Measurements from ENCODE around the gene ATAD3A.

ATAD3A gene

DNA sequence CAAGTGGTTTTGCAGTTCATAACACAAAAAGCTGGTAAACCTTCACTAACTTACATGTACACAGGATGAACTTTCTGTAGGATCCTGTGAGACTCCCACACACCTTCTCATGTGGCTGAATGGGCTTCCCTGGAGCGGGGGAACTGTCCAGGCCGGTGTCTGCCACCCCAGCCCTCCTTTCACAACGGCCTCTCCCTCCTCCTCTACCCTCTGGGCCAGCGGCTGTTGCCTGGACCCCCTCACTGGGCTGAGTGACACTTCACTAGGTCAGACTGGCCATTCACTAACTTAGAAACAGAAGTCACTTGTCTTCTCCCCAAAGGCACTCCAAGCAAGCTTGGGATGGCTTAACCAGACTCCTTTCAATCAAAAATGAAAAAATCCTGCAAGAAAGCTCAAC is 46.6 kb downstream of the ATAD3A start:
- no peak for DNase-seq

DNA sequence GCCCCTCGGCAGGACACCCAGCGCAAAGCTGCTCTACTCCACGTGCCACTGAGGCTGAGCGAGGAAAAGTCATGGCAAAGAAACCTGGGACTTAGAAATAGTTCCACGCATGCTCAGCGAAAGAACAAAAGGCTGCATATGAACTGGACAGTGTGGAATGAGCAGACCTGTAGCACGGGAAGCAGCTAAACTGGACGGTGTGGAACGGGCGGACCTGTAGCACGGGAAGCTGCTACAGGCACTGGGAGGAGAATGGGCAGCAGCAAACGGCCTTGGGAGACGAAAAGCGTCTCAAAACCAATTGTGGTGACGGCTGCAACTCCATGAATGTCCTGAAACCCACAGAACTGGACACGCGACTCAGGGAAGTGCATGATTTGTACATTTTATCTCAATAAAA is 47.1 kb downstream of the ATAD3A start:
- no peak for DNase-seq

DNA sequence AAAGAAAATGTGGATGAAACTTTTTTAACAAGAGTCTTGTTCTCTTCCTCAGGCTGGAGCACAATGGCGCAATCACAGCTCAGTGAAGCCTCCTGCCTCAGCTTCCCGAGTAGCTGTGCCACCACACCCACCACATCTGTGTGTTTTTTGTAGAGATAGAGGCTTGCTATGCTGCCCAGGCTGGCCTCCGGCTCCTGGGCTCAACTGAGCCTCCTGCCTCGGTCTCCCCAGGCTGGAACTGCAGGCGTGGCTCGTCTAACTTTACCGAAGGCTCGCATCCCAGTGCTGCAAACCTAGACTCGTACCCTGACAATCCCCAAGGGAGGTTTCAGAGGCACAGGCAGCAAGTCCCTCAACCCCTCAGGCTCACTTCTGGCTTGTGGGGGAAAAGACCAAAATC is 48.2 kb downstream of the ATAD3A start:
- no peak for DNase-seq

DNA sequence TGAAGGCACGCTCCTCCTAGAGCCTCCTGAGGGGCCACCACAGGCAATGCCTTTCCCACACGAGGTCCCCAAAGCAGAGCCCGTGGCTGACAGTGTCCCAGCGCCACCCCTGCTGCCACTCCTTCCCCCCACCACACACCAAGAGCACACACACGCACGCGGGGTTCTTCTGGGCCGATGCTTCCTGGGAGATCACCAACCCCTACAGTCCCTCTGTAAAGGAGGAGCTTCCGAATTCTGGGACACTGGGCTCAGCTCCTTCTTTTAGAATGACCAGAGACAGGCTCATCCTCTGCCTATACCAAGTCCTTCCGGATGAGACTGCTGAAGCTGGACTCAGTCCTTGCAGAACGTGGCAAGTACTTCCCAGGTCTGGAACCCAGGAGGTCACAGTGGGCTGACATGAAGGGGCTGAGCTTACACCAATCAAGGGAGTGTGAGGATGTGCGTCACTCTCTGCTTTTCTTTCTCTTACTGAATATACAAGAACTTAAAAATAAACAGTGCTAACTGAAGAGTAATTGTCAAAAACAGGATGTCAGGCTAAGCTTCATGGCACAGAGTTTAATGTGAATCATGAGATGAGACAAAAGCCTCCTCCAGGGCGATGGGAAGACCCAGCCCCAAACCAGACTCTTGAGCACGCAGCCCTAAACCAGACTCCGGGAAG is 50.0 kb downstream of the ATAD3A start:
- DNase-seq: no peak

DNA sequence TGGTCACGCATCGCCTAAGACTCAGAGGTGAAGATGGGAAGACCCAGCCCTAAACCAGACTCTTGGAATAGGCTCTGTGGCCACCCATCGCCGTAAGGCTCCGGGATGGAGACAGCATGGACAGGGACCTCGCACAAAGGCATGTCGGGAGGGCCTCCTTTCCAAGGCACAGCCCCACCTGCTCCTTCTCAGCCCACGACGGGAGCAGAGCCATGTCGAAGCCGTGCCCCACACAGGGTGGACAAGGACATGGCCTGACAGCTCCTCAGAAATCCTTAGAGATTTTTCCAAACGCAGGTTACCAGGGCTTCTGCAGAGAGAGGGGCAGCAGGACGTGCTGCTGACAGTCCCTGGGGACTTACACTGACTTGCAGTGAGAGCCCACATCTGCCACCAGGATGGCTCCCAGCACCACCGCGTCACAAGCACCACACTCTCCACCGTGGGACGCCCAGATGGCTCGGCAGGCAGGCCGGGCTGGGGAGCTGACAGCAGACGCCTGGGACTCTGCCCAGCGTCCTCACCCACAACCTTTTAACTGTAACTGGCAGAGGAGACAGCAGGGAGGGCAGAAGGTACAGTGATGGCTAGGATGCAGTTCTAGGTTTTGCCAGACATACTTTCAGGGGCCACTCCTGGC is 50.7 kb downstream of the ATAD3A start:
- DNase-seq: no peak

DNA sequence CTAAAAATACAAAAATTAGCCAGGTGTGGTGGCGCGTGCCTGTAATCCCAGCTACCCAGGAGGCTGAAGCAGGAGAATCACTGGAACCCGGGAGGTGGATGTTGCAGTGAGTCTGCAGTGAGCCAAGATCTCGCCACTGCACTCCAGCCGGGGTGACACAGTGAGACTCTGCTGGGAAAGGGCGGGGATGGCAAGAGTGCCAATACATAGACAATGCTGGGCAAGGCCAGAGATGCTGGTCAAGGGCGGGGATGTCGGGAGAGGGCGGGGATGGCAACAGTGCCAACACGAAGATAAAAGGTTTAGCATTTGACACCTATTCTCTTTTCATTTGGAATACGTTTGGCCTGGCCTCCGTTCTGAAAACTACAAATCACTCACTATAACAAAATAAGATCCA is 51.7 kb downstream of the ATAD3A start:
- DNase-seq: no peak

DNA sequence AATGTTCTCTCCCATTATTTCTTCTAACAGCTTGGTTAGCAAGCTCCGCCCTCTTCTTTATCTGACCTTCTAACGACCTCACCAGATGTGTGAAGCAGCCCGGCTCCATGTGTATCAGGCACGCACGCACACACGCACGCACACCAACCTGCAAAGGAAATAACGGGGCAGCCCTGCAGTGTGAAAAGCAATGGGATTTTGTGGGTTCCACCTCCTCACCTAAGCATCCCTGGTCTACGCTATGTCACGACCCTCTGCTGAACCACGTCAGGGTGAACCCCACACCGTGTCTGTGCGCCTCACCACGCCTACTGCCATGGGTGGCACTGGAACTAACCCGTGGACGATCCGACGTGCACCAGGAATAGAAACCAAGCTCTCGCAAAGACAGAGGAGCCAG is 52.3 kb downstream of the ATAD3A start:
- DNase-seq: no peak

- no peak for DNase-seq
These were observed 53.4 kb downstream of the ATAD3A start for GRCh38 chr1:1565340-1565739.

DNA sequence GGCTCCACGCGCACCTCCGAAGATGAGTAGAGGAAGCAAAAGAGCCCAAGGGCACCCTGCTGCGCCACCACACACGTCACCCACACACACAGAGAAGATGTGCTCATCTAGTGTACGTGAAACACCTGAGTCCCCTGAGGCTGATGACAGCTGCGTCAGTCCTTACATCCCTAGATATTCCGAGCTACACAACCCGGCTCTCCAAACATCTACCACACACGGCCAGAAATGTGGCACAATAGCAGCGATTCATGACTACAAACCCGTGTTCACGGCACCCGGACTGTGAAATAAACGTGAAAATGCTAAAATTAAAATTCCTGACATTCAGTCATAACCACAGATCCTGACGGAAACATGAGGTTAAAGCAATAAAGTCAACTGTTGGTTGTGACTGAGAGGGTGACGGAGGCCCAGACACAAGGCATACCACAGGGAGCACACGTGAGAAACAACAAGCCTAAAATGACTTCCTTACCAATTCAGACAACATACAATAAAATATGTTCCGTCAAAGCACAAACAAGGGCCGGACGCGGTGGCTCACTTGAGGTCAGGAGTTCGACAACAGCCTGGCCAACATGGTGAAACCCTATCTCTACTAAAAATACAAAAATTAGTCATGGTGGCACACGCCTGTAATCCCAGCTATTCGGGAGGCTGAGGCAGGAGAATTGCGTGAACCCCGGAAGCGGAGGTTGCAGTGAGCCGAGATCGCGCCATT is 55.4 kb downstream of the ATAD3A start:
- DNase-seq: no peak

GRCh38 chr1:1567891-1568291 is 55.9 kb downstream of the ATAD3A start:
- no peak for DNase-seq

DNA sequence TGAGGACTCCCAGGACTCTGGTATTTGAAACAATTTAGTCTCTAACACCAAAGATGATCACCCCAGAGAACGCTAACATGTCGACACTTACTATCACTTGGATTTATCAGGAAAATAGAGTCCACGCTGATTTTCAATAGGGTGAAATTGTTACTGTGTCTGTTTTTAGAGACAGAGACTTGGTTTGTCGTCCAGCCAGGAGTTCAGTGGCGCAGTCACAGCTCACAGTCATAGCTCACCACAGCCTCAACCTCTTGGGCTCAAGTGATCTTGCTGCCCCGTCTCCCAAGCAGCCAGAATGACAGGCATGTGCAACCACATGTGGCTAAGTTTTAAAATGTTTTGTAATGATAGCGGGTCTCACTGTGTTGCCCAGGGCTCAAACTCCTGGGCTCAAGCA is 57.4 kb downstream of the ATAD3A start:
- DNase-seq: no peak

- DNase-seq: peak; percentile 61
These were observed 62.1 kb downstream of the ATAD3A start for GRCh38 chr1:1573843-1574720.

GRCh38 chr1:1574721-1575537 is 63.0 kb downstream of the ATAD3A start, which contains the start of gene SSU72:
Gene SSU72, minus strand, starts transcription at chr1:1574863. Its CDS starts 306 bp downstream, at chr1:1574557.
- peak; percentile 86 for DNase-seq

GRCh38 chr1:1577367-1578011 is 65.5 kb downstream of the ATAD3A start:
- DNase-seq: no peak

- DNase-seq: no peak
These were observed 66.5 kb downstream of the ATAD3A start for GRCh38 chr1:1578371-1578940.

DNA sequence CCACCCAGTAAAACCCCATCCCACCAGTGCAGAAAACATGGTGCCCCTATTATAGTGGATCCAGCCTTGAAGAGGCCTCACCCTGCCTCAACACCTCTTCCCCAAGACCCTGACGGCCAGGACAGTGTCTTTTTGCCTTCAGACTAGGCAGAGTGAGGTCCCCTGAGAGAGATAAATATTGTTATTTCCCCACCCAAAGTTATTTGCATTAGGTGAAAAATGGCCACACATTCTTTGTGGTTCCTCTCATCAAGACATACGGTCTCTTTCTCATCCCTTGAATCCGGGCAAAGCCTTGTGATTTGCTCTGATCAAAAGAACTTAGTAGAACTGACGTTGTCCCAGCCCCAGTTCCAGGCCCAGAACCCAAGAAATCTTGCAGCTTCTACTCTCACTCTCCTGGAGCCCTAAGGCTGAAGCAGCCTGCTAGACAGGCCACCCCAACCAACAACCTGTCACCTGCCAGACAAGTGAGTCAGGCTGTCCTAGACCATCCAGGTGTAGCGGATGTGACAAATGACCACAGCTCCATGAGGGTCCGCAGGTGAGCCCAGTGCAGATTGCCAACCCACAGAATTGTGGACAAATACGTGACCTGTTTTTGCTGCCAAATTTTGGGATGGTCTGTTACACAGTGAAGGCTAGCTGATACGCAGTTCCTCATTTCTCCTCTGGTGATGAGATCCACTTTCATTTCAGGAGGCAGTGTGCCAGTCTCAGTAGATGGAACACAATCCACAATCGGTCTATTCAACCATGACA is 70.8 kb downstream of the ATAD3A start:
- no peak for DNase-seq

GRCh38 chr1:1583347-1584010 is 71.5 kb downstream of the ATAD3A start:
- no peak for DNase-seq
